H1 (cell line): ENCODE measurements around the gene IL18BP. TPM values are rescaled to one million over a fixed set of nuclear protein-coding genes. Genes with fewer than 3 reads are reported as not detected.

Experiments used
- CTCF ChIA-PET: fragments of 300-600 bp; sonication (Branson Sonifier 250); formaldehyde crosslinking; loops from one replicate; lab custom pipeline; 2021; ENCODE audit not compliant: partially characterized antibody; lab: Charles Lee
- POLR2A ChIA-PET: fragments of 300-600 bp; sonication (Branson Sonifier 250); formaldehyde crosslinking; loops from one replicate; lab custom pipeline; 2021; ENCODE audit warnings: inconsistent platforms; ENCODE audit not compliant: partially characterized antibody; lab: Charles Lee
- DNase-seq, 2 experiments: peaks; one replicate each; pipeline versions ENCODE4 v3.0.0 to v3.0.0-alpha.2; 2010 to 2022; ENCODE audit warnings: low spot score in 2 of 2, low read depth in 1 of 2, mixed read lengths in 1 of 2
- FAIRE-seq: peaks from 2 replicates; lab custom pipeline; 2011; peaks lifted over from hg19 to GRCh38; lab: Jason Lieb, UNC
- H2AFZ ChIP-seq: 2 replicates; pipeline ENCODE4 v1.8.1; 2012; ENCODE audit warnings: low read length, inconsistent platforms
- H2AK5ac ChIP-seq: 2 replicates; pipeline ENCODE4 v1.6.1; 2013; ENCODE audit warnings: low read depth, low read length
- H2BK120ac ChIP-seq: replicated peaks from 2 replicates; pipeline ENCODE3; 2013; ENCODE audit warnings: low read depth, low read length, inconsistent platforms
- H2BK12ac ChIP-seq: 2 replicates; pipeline ENCODE4 v1.6.1; 2013; ENCODE audit warnings: low read depth, low read length
- H2BK15ac ChIP-seq: 2 replicates; pipeline ENCODE4 v1.6.1; 2013; ENCODE audit warnings: low read length
- H2BK20ac ChIP-seq: 2 replicates; pipeline ENCODE4 v1.6.1; 2013; ENCODE audit warnings: low read length
- H2BK5ac ChIP-seq: 2 replicates; pipeline ENCODE4 v1.6.1; 2013; ENCODE audit warnings: low read depth, low read length
- H3K14ac ChIP-seq: 2 replicates; pipeline ENCODE4 v1.6.1; 2013; ENCODE audit warnings: inconsistent platforms; ENCODE audit not compliant: insufficient read length
- H3K18ac ChIP-seq: 2 replicates; pipeline ENCODE4 v1.6.1; 2013; ENCODE audit warnings: low read length; ENCODE audit errors: extremely low read depth
- H3K23ac ChIP-seq: 2 replicates; pipeline ENCODE4 v1.6.1; 2013; ENCODE audit warnings: inconsistent platforms; ENCODE audit not compliant: insufficient read length
- H3K23me2 ChIP-seq: 2 replicates; pipeline ENCODE4 v1.6.1; 2013; ENCODE audit warnings: low read depth, low read length
- H3K27ac ChIP-seq: 2 replicates; pipeline ENCODE4 v1.6.1; 2011; ENCODE audit warnings: low read depth, low read length, inconsistent platforms
- H3K27me3 ChIP-seq, 4 experiments: replicated peaks in 1 of 4; 1 replicate in 1 of 4; 2 replicates in 3 of 4; pipeline versions ENCODE4 v1.6.1 to v1.8.1; 2011 to 2013; ENCODE audit warnings: low read length in 3 of 4, mild to moderate bottlenecking in 3 of 4, inconsistent platforms in 2 of 4, mixed read lengths in 2 of 4, moderate library complexity in 1 of 4; ENCODE audit not compliant: control insufficient read depth in 3 of 4, insufficient read depth in 3 of 4; ENCODE audit errors: extremely low read depth in 1 of 4
- H3K36me3 ChIP-seq, 4 experiments: 2 replicates each; pipeline versions ENCODE4 v1.6.1 to v1.8.1; 2011 to 2013; ENCODE audit warnings: mild to moderate bottlenecking in 4 of 4, low read length in 3 of 4, moderate library complexity in 2 of 4, control low read depth in 1 of 4, inconsistent platforms in 1 of 4; ENCODE audit not compliant: insufficient read depth in 4 of 4, control insufficient read depth in 2 of 4
- H3K4ac ChIP-seq: replicated peaks from 2 replicates; pipeline ENCODE3; 2013; ENCODE audit warnings: low read length, low read depth, mixed read lengths, inconsistent platforms; ENCODE audit not compliant: insufficient read length
- H3K4me1 ChIP-seq, 4 experiments: replicated peaks in 1 of 4; 1 replicate in 1 of 4; 2 replicates in 3 of 4; pipeline versions ENCODE4 v1.6.1 to v1.8.1; 2011 to 2013; ENCODE audit warnings: low read length in 3 of 4, inconsistent platforms in 2 of 4, mixed read lengths in 1 of 4; ENCODE audit not compliant: insufficient read depth in 4 of 4, control insufficient read depth in 3 of 4
- H3K4me2 ChIP-seq, 2 experiments: 2 replicates each; pipeline versions ENCODE4 v1.6.1 to v1.8.1; 2011 to 2013; ENCODE audit warnings: low read depth in 2 of 2, low read length in 2 of 2, control low read depth in 1 of 2, inconsistent platforms in 1 of 2, mild to moderate bottlenecking in 1 of 2; ENCODE audit not compliant: insufficient read depth in 1 of 2
- H3K4me3 ChIP-seq, 4 experiments: fragments of 200-600, 300-600 bp in 1 of 4; sonication (generic), shearing (Covaris generic), sonication (Bioruptor Twin) in 1 of 4; 2 replicates each; pipeline versions ENCODE4 v1.5.1 to v1.8.1; 2011 to 2016; ENCODE audit warnings: low read length in 4 of 4, low read depth in 3 of 4, control low read depth in 2 of 4, inconsistent platforms in 2 of 4, mild to moderate bottlenecking in 2 of 4, mixed read lengths in 1 of 4, moderate library complexity in 1 of 4; ENCODE audit not compliant: insufficient read depth in 2 of 4; ENCODE audit errors: extremely low read depth in 1 of 4
- H3K56ac ChIP-seq: replicated peaks from 2 replicates; pipeline ENCODE3; 2013; ENCODE audit warnings: low read depth, mild to moderate bottlenecking, mixed read lengths, low read length, inconsistent platforms; ENCODE audit not compliant: insufficient read length
- H3K79me1 ChIP-seq: 2 replicates; pipeline ENCODE4 v1.6.1; 2013; ENCODE audit warnings: low read depth, low read length, control low read depth
- H3K79me2 ChIP-seq, 2 experiments: 2 replicates each; pipeline versions ENCODE4 v1.6.1 to v1.8.1; 2012 to 2013; ENCODE audit warnings: low read length in 2 of 2, mild to moderate bottlenecking in 2 of 2, inconsistent platforms in 1 of 2; ENCODE audit not compliant: insufficient read depth in 2 of 2, control insufficient read depth in 1 of 2
- H3K9ac ChIP-seq, 4 experiments: replicated peaks in 1 of 4; 1 replicate in 1 of 4; 2 replicates in 3 of 4; pipeline versions ENCODE4 v1.6.1 to v1.8.1; 2011 to 2013; ENCODE audit warnings: low read depth in 3 of 4, low read length in 3 of 4, control low read depth in 2 of 4, mild to moderate bottlenecking in 2 of 4, moderate library complexity in 2 of 4, inconsistent platforms in 1 of 4; ENCODE audit errors: extremely low read depth in 1 of 4
- H3K9me3 ChIP-seq, 2 experiments: 2 replicates each; pipeline versions ENCODE4 v1.6.1 to v1.8.1; 2012 to 2013; ENCODE audit warnings: mild to moderate bottlenecking in 2 of 2, moderate library complexity in 2 of 2, control low read depth in 1 of 2, inconsistent platforms in 1 of 2, low read depth in 1 of 2, low read length in 1 of 2, mixed read lengths in 1 of 2; ENCODE audit not compliant: insufficient read depth in 2 of 2
- H4K20me1 ChIP-seq, 2 experiments: replicated peaks in 1 of 2; 2 replicates each; pipeline versions ENCODE3 to v1.8.1; 2011 to 2013; ENCODE audit warnings: inconsistent platforms in 2 of 2, low read length in 2 of 2, mild to moderate bottlenecking in 1 of 2; ENCODE audit not compliant: insufficient read depth in 2 of 2, control insufficient read depth in 1 of 2
- H4K5ac ChIP-seq: 2 replicates; pipeline ENCODE4 v1.6.1; 2013; ENCODE audit warnings: low read length, low read depth, mixed read lengths, inconsistent platforms; ENCODE audit not compliant: insufficient read length
- H4K8ac ChIP-seq: 2 replicates; pipeline ENCODE4 v1.8.0; 2013; ENCODE audit warnings: mild to moderate bottlenecking, moderate library complexity, low read length, inconsistent platforms; ENCODE audit not compliant: insufficient read depth; ENCODE audit errors: extremely low read depth
- H4K91ac ChIP-seq: replicated peaks from 2 replicates; pipeline ENCODE3; 2013; ENCODE audit warnings: low read length, mixed read lengths, inconsistent platforms; ENCODE audit not compliant: insufficient read length
- BACH1 ChIP-seq: IDR thresholded peaks from 2 replicates; pipeline ENCODE4 v1.6.1; 2012; ENCODE audit warnings: low read length, improper control_type of control experiment
- BCL11A ChIP-seq, 2 experiments: IDR thresholded peaks; one replicate each; pipeline ENCODE4 v1.6.1; 2011; ENCODE audit warnings: low read depth in 2 of 2, low read length in 2 of 2, mild to moderate bottlenecking in 2 of 2
- CBX8 ChIP-seq: fragments of 300-800, 300-1000 bp; sonication (generic); IDR thresholded peaks from 2 replicates; pipeline ENCODE4 v1.7.1; 2016; ENCODE audit warnings: low read depth, low read length, borderline replicate concordance
- CREB1 ChIP-seq: IDR thresholded peaks from 2 replicates; pipeline ENCODE4 v1.6.1; 2012; ENCODE audit warnings: inconsistent platforms
- EGR1 ChIP-seq: IDR thresholded peaks from 2 replicates; pipeline ENCODE4 v1.6.1; 2011; ENCODE audit warnings: low read depth, low read length, borderline replicate concordance
- NANOG ChIP-seq: IDR thresholded peaks from 2 replicates; pipeline ENCODE4 v1.6.1; 2011; ENCODE audit warnings: low read length, low read depth, mild to moderate bottlenecking, inconsistent platforms; ENCODE audit not compliant: insufficient read depth, poor library complexity, severe bottlenecking
- POLR2AphosphoS5 ChIP-seq: IDR thresholded peaks from 2 replicates; pipeline ENCODE4 v1.6.1; 2011; ENCODE audit warnings: low read depth, low read length
- RBBP5 ChIP-seq: IDR thresholded peaks from 2 replicates; pipeline ENCODE4 v1.7.1; 2012; ENCODE audit warnings: low read depth, mild to moderate bottlenecking, inconsistent platforms, low read length, moderate library complexity, borderline replicate concordance
- SP1 ChIP-seq: IDR thresholded peaks from 2 replicates; pipeline ENCODE4 v1.6.1; 2011; ENCODE audit warnings: low read depth, low read length
- SRF ChIP-seq: IDR thresholded peaks from 2 replicates; pipeline ENCODE4 v1.6.1; 2011; ENCODE audit warnings: mild to moderate bottlenecking, low read depth, low read length, moderate library complexity
- TAF7 ChIP-seq: optimal IDR thresholded peaks from 2 replicates; pipeline ENCODE3; 2011; ENCODE audit warnings: low read depth, mild to moderate bottlenecking, inconsistent platforms, low read length, moderate library complexity, borderline replicate concordance
- WGBS, 2 experiments: shearing (Covaris generic) in 1 of 2; methylation state at CpG; one replicate each; pipeline versions ENCODE4 v1.1.6 to v1.1.7; 2013 to 2015; ENCODE audit warnings: low lambda C conversion rate in 2 of 2, mixed read lengths in 2 of 2, inconsistent platforms in 1 of 2, low coverage in 1 of 2, missing lambda C conversion rate in 1 of 2; ENCODE audit not compliant: insufficient replicate concordance in 2 of 2, insufficient coverage in 1 of 2, insufficient read length in 1 of 2; ENCODE audit errors: extremely low coverage in 1 of 2, missing lambda C conversion rate in 1 of 2; 5-methylcytosine and 5-hydroxymethylcytosine counted together
- polyA plus RNA-seq, 7 experiments: library from polyadenylated mRNA; depleted of rRNA in 3 of 7; stranded (reverse) in 5 of 7; unstranded in 2 of 7; fragments of >200 nt in 5 of 7; fragments of 200-250 nt in 2 of 7; gene quantifications; 1 replicate in 5 of 7; 2 replicates in 1 of 7; 4 replicates in 1 of 7; pipeline versions ENCODE4 v1.2.1 to v1.2.3, GENCODE V29; 2011 to 2013; ENCODE audit warnings: missing spikeins in 2 of 7, mixed read lengths in 2 of 7
- total RNA-seq: library from RNA; stranded (reverse); fragmentation: NEBNext Ultra II Directional; extraction: Animal tissue kit (Norgen Biotek cat#: 25700); gene quantifications from 2 replicates; pipeline ENCODE4 v1.2.1, GENCODE V29; 2021
- TF ChIP-seq, protein P1 (sequence below): IDR thresholded peaks from 2 replicates; pipeline ENCODE4 v1.6.1; 2012; ENCODE audit warnings: low read length, inconsistent platforms
- TF ChIP-seq, protein P2 (sequence below): IDR thresholded peaks from 2 replicates; pipeline ENCODE4 v1.6.1; 2012; ENCODE audit warnings: inconsistent platforms

IL18BP gene
- total and polyA plus RNA-seq, 2 of the 8 experiments (the other 6 are each of a cell fraction or from before 2014, with no cell fraction given): 9.8 to 17.0 TPM

DNA sequence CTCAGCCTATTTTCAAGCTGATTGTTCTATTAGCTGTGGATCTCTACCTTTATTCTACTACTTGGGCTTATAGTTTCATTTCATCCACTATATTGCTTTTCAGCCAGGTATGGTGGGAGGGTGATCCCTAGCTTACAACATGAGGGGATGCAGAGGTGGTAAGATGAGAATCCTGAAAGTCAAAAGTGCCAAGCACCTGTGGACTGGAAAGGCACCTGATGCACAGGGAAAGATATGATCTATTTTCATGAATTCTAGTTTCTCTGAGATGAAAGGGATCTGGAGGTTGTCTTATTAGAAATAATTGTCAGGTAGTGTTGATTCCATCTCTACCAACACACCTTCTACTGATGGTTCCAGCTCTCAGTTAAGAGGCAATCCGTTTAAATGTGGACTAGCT lies 21.6 kb upstream of the IL18BP start:
- Histone ChIP-seq H3K23ac (no peak overlapping the region), H4K20me1 (peaks cover 0 to 6% of the 10 kb centered on the region in 2 experiments), H2BK120ac (no peak overlapping the region), H3K79me2 (no peaks in the 10 kb centered on the region), H3K4me3 (no peak overlapping the region), H2BK12ac (no peak overlapping the region), H3K4me2 (no peak overlapping the region), H3K14ac (no peak overlapping the region), H3K4me1 (no peaks in the 10 kb centered on the region), H2BK5ac (no peak overlapping the region), H3K9me3 (no peaks in the 10 kb centered on the region), H3K18ac (no peak overlapping the region), H3K23me2 (no peaks in the 10 kb centered on the region), H3K4ac (no peak overlapping the region), H3K27me3 (no peaks in the 10 kb centered on the region), H2BK15ac (no peak overlapping the region), H3K56ac (no peak overlapping the region), H4K8ac (no peak overlapping the region), H4K91ac (no peak overlapping the region), H2BK20ac (no peak overlapping the region), H3K79me1 (no peaks in the 10 kb centered on the region), H3K9ac (no peak overlapping the region; a peak in 1 of 7 replicates), H4K5ac (no peak overlapping the region), H3K27ac (no peak overlapping the region), H2AK5ac (no peak overlapping the region), H2AFZ (no peak overlapping the region), H3K36me3 (peaks cover 0 to 6% (median 3%) of the 10 kb centered on the region in 4 experiments; a peak in 3 of 8 replicates)
- DNase-seq: no peak
- ChIA-PET CTCF (interaction anchor here (0.6 to 4.8 kb wide), 35 partner anchors 9 to 478 kb away, joined by 3 to 54 read pairs (median 3); partner anchors contain the start of gene IL18BP), POLR2A (interaction anchor here (0.6 to 1.8 kb wide), 2 partner anchors 13 to 23 kb away, joined by 3 to 4 read pairs; no protein-coding TSS in a partner anchor)
- WGBS, 2 experiments: 95% methylated on average over 1 of the region's 1 CpG; no CpG with 5 or more reads in 1 of the 2 experiments
- FAIRE-seq: no peak
- TF ChIP-seq SRF (no peak), CREB1 (no peak), TAF7 (no peak), BCL11A (IDR thresholded peaks at IDR 0.05; ENCODE audit: low read depth in 2 of 2, low read length in 2 of 2) (no peak), BACH1 (no peak), POLR2AphosphoS5 (no peak), CBX8 (no peak), SP1 (no peak), RBBP5 (no peak), NANOG (no peak), EGR1 (no peak)
- TF ChIP-seq, protein P1, sequence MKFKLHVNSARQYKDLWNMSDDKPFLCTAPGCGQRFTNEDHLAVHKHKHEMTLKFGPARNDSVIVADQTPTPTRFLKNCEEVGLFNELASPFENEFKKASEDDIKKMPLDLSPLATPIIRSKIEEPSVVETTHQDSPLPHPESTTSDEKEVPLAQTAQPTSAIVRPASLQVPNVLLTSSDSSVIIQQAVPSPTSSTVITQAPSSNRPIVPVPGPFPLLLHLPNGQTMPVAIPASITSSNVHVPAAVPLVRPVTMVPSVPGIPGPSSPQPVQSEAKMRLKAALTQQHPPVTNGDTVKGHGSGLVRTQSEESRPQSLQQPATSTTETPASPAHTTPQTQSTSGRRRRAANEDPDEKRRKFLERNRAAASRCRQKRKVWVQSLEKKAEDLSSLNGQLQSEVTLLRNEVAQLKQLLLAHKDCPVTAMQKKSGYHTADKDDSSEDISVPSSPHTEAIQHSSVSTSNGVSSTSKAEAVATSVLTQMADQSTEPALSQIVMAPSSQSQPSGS: no peak
- TF ChIP-seq, protein P2, sequence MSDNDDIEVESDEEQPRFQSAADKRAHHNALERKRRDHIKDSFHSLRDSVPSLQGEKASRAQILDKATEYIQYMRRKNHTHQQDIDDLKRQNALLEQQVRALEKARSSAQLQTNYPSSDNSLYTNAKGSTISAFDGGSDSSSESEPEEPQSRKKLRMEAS: no peak
